HG02870 (cell line): ENCODE results near the gene SLC6A7.

Experiments
- ATAC-seq: cut with Tn5 transposase; IDR thresholded peaks from one replicate; pipeline ENCODE4 v1.9.1; 2021; ENCODE audit warnings: mild to moderate bottlenecking, moderate library complexity; ENCODE audit not compliant: unreplicated experiment

The SLC6A7 gene

DNA sequence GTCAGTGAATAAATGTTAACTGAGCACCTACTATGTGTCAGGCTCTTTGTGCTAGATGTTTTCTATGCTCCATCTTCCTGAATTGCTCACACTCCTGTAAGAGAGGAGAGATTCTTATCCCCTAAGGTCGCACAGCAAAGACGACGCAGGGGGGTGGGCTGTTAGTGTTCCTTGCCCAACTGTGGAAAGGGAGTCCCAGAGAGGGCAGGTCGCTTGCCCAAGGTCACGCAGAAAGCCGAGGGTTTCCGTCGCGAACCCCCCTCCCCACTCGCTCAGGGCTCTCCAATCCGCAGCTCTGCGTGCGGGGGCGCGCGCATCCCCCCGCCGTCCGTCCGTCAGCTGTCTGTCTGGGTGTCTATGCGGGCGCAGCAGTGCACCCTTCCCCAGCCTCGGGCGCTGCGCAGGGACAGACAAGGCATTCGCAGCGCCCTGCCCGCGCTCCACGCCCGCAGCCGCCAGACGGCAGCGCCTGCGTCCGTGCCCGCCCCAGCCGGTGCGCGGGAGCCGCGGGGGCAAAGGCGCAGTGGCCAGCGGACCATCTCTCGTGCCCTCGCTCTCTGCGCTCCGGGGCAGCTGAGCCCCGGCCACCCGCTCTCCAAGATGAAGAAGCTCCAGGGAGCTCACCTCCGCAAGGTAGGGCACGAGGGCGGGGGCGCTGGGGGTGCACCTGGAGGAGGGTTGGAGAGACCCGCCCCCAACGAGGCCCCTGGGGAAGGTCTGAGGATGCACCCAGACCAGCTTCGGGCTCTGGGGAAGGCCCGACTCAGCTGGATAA, at the start of gene SLC6A7:
Gene SLC6A7, plus strand, starts transcription at position 335 of the 775 bp plus-strand sequence. Its CDS starts 266 bp downstream, at position 601.
- ATAC-seq, result no peak

DNA sequence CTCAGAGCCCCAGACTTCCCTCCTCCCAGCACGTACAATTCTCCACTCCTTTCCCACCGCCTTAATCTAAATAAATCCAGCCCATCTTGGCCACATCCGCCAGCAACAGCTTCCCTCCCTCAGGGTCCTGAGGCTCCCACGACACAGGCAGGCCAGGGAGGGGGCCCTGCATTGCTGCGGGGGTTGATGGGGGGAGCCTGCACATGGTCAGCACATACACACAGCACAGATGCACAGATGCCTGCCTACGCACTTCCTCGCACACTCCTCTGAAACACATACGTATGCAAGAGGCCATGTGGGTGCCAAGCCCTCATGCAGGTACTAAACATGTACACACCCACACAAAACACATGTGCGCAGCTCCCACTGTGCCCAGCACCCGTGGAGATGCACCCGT, 49.0 kb upstream of the SLC6A7 start:
- ATAC-seq, result no peak

- ATAC-seq, result no peak
Measured at GRCh38 chr5:150141544-150142184, 48.2 kb upstream of the SLC6A7 start.

- no peak for ATAC-seq
Measured at GRCh38 chr5:150142185-150142958, 47.5 kb upstream of the SLC6A7 start.

DNA sequence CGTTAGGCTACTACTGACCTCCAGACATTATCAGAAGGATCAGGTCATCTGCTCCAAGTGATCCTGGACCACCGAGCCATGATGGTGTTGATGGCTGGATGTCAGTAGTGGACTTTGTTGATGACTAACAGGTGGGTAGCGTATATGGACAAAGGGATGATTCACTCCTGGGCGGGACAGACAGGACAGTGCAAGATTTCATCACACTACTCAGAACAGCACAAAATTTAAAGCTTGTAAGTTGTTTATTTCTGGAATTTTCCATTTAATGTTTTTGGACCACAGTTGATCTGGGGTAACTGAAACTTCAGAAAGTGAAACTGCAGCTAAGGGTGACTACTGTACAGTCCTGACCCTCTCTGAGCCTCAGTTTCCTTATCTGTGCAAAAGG, 46.9 kb upstream of the SLC6A7 start:
- ATAC-seq, result no peak

DNA sequence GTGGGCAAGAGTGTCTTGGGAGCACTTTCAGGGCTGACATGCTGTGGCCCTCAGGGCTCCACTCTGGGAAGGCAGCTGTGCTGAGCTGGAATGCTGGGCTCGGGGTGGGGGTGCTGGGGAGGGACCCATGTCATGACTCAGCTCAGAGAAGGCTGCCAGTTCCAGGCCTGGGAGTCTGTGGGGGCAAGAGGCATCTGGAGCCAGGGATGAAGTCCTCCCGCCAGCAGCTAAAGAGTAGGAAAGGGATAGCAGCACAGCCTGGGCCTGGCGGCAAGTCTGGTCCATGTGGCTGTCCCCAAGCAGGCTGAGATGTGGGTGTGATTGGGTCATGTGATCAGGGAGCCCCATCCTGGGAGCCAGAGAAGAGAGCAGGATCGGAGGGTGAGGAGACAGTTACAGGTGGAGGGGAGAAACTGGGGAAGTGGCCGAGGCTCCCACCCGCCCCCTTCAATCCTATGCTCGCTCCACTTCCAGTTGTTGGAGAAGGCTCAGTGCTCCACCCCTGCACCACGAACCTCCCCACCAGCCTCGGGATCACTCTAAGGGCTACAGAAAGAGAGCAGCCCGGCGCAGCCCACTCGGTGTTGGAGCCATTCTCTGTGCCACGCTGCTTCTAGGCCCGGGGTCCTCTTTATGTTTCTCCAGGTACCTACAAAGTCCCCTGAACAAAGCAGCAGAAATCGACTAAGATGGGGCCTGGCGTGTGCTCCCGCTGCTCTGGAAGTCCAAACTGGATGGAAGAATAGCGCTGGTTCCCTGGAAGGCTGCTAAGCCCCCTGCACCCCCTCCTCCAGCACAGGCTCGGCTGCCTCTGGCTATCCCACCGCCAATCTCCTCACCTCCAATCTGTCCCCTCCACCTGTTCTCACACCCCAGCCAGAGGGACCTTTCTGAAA, 46.3 kb upstream of the SLC6A7 start:
- ATAC-seq, result no peak

GRCh38 chr5:150144246-150144801, 45.5 kb upstream of the SLC6A7 start:
- ATAC-seq, result no peak

GRCh38 chr5:150144879-150145278, 45.0 kb upstream of the SLC6A7 start:
- no peak for ATAC-seq

DNA sequence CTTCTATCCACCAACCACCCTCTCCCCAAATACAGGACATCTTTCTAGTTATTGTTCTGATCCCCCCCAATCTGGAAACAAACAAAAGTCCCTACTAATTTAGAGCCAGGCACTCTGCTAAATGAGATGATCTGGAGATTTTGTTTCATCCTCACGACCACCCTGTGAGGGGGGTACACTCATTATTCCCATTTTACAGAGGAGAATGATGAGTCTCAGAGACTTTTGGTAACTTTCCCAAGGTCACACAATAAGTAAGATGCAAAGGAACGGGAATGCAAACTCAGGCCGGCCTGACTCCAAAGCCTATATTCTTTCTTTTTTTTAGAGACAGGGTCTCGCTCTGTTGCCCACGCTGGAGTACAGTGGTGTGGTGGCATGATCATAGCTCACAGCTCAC, 43.6 kb upstream of the SLC6A7 start:
- no peak for ATAC-seq

DNA sequence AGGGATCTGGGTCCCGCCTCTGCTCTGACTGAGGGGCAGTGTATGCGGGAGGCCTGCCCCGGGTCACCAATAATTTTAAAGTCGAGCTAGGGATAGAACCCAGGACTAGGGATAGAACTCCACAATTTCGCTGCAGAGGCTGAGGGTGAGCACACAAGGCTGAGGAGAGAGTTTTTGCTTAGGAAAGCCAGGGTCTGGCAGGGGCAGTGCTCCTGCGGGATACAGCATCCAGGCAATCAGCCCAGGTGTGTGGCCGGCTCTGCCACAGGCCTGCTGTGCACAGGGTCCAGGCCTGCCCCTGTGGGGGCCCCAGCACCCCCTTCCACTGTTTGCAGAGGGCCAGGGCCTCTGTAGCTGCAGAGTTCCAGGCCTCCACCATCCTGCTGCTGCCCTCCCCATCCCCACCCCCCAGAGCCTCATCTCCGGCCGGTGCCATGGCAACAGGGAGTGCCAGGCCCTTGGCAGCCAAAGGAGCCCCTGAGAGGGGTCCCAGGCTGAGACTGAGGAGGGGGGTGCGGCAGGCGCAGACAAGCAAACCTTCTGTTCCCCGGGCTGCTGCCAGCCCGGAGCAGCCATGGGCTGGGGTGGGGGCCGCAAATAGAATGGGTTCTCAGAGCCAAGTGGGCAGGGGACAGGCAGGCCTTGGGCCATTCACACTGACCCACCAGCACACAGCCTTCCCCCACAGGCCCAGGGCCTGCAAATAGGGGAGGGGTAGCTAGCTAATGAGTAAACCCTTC, 42.8 kb upstream of the SLC6A7 start:
- ATAC-seq, result no peak

DNA sequence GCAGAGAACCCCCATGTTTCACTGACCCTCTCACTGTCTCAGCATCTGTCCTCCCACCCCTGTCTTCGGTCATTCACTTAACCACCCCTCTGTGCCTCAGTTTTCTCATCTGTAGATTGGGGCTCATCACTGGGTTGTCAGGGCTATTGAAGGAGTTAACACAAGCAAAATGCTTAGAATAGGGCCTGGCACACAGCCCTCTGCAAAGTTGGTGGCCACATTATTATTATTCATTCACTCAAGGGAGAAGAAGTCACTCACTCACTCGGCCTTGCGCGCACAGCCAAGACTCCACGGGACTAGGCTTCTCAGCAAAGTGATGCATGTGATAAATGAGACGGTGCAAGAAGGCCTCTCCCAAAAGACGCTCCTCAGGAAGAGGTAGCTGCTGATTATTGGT, 42.2 kb upstream of the SLC6A7 start:
- no peak for ATAC-seq

DNA sequence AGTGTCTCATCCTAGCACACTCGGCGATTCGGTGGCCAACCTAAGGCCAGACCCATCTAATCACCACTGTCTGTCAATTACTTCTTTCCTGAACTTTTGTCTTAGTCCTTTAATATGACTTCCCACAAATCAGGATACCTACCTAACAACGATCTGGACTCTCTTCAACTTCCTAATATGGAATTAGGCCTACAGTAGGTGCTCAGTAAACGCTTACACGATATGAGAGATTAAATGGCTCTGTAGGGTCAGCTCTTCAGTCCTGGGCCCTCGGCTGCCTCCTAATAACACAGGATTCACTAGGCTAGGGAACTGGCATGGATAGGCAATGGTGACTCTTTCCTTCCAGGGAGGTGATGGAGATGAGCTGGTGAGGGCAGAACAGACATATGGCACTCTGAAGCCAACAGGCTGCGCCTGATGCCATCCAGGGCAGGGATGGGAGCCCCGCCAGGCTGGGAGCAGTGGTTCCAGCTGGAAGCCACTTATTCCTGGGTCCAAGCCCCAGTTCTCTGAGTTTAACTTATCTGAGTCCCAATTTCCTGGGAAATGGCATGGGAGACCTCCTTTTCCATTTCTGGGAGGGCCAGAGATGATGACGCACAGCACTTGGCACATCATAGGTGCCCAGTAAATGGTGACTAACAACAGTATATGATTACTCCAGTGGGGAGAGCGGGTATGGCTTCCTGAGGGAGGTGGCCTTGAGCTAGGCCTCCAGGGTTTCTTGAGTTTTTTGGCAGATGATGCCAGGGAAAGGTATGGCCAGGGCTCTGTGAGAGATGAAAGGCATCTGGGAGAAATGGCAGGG, 41.5 kb upstream of the SLC6A7 start:
- no peak for ATAC-seq

- no peak for ATAC-seq
Measured at GRCh38 chr5:150149618-150150017, 40.2 kb upstream of the SLC6A7 start.

DNA sequence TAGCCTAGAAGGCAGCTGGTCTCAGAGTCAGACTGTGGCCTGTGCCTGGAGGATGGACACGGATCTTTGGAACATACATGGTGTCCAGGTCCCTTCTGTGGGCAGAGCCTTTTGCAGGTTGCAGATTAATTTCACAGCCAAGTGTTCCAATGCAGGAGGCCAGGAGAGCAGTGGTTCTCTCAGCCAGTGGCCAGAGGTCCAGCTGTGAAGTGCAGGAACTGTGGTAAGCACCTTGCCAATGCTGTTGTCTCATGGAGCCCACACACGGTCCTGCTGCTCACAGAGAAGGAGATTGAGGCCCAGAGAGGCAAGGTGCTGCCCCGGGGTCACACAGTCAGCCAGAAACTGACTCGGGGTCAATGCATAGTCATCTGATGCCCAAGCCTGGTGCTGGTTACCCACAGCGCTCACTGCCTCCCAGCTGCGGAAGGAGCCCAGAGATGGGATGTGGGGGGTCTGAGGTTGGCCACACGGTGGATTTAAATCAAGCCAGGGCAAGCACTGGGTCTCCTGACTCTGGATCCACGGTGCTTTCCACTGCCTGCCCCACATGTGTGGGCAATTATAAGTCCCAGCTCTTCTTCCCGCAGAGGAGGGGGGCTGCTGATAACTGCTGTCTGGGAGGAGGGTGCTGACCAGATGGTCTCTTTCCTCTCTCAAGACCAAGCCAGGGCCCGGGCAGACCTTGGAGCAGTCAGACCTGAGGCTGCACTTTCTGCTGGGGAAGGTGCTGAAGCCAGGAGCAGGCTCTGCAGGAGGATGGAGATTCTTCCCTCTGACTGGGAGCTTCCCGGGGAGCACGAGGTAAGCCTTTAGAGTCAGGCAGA, 37.0 kb upstream of the SLC6A7 start:
- ATAC-seq, result no peak

- no peak for ATAC-seq
Measured at GRCh38 chr5:150153483-150153882, 36.4 kb upstream of the SLC6A7 start.

- ATAC-seq, result no peak
Measured at GRCh38 chr5:150153957-150154617, 35.8 kb upstream of the SLC6A7 start.

DNA sequence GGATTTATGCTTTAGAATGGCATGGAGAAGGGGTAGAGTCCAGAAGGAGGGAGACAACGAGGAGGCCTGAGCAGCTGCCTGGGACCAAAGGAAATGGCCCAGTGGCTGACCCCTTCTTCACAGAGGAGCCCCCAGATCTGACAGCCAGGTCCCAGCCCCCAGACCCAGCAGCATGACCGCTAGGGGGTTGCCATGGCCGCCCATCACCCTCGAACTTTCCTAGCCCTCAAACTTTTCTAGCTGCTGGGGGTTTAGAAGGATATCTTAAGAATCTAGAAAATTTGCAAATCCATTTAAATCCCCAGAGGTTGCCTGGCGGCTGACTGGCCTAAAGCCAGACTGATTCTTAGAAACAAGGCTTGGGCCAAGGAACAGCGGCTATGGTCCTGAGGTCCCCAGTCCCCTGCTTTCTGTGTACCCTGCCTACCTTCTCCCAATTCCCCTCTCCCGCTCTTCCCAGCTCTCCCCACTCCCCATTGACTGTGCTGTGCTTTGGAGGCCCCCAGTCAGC, 35.2 kb upstream of the SLC6A7 start:
- ATAC-seq, result no peak
